ENCODE data around the gene ADK.

Gene ADK

DNA sequence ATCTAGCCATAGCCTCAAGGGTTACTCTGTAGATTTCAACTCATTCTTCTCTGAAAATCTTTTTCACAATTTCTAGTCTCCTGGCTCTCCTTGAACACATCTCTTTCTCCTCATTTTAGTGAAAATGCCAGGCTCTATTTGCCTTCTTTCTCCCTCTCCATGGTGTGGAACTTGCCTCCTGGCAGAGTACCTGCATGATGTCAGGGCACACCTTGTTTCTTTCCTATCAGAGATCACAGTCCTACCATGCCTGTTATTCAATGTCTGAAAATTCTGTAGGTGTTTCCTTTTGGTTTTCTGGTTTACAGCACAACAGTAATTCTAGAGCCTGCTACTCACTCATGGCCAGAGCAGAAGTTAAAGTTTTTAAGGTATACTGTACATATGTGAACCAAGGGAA is 237.8 kb downstream of the ADK start:
- Histone ChIP-seq H3K27me3 (no peaks in the 10 kb centered on the region), H3K9me3 (no peaks in the 10 kb centered on the region), H3K27ac (no peak overlapping the region), H3K4me3 (ENCODE audit: low read depth in 1 of 2, low read length in 1 of 2) (no peak overlapping the region), H3K36me3 (no peaks in the 10 kb centered on the region), H3K4me1 (ENCODE audit: control insufficient read depth in 1 of 2, insufficient read depth in 1 of 2, low read depth in 1 of 2, low read length in 1 of 2) (peaks cover 6% of the 10 kb centered on the region in 2 experiments)
- TF ChIP-seq CTCF (IDR thresholded peaks at IDR 0.05) = no peak

DNA sequence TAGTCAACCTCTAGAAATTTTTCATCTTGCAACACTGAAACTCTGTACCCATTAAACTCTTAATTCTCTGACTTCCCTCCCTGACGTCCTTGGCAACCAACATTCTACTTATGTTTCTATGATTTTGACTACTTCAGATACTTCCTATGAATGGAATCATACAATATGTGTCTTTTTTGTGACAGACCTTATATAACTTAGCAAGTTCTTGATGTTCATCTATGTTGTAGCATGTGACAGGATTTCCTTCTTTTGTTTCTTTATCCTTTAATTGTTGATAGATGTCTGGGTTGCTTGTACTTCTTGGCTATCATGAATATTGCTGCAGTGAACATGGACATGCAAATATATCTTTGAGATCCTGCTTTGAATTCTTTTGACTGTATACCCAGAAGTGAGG is 240.8 kb downstream of the ADK start:
- Histone ChIP-seq H3K27ac (no peak overlapping the region), H3K9me3 (no peaks in the 10 kb centered on the region), H3K4me3 (ENCODE audit: low read depth in 1 of 2, low read length in 1 of 2) (no peak overlapping the region), H3K27me3 (no peaks in the 10 kb centered on the region), H3K4me1 (ENCODE audit: control insufficient read depth in 1 of 2, insufficient read depth in 1 of 2, low read depth in 1 of 2, low read length in 1 of 2) (peaks cover 15 to 16% of the 10 kb centered on the region in 2 experiments), H3K36me3 (peaks cover 3% of the 10 kb centered on the region)
- TF ChIP-seq CTCF (IDR thresholded peaks at IDR 0.05) = no peak

GRCh38 chr10:74394416-74394969 is 243.5 kb downstream of the ADK start:
- no peaks in the 10 kb centered on the region for H3K27me3 ChIP-seq
- peaks cover 8% of the 10 kb centered on the region for H3K36me3 ChIP-seq
- no peaks in the 10 kb centered on the region for H3K9me3 ChIP-seq
- no peak overlapping the region for H3K4me3 ChIP-seq (ENCODE audit: low read depth in 1 of 2, low read length in 1 of 2)
- peaks cover 15 to 16% of the 10 kb centered on the region in 2 experiments for H3K4me1 ChIP-seq (ENCODE audit: control insufficient read depth in 1 of 2, insufficient read depth in 1 of 2, low read depth in 1 of 2, low read length in 1 of 2)
- H3K27ac ChIP-seq = no peak overlapping the region
- TF ChIP-seq CTCF (IDR thresholded peaks at IDR 0.05) = no peak

- no peak overlapping the region for H3K4me3 ChIP-seq (ENCODE audit: low read depth in 1 of 2, low read length in 1 of 2)
- peaks cover 8% of the 10 kb centered on the region for H3K36me3 ChIP-seq
- no peaks in the 10 kb centered on the region for H3K9me3 ChIP-seq
- no peak for TF ChIP-seq CTCF (IDR thresholded peaks at IDR 0.05)
- no peak overlapping the region for H3K27ac ChIP-seq
- H3K4me1 ChIP-seq (ENCODE audit: control insufficient read depth in 1 of 2, insufficient read depth in 1 of 2, low read depth in 1 of 2, low read length in 1 of 2) = peaks cover 1% of the 10 kb centered on the region in 2 experiments
- H3K27me3 ChIP-seq = no peaks in the 10 kb centered on the region
Observed at GRCh38 chr10:74400186-74400585, 249.2 kb downstream of the ADK start.

DNA sequence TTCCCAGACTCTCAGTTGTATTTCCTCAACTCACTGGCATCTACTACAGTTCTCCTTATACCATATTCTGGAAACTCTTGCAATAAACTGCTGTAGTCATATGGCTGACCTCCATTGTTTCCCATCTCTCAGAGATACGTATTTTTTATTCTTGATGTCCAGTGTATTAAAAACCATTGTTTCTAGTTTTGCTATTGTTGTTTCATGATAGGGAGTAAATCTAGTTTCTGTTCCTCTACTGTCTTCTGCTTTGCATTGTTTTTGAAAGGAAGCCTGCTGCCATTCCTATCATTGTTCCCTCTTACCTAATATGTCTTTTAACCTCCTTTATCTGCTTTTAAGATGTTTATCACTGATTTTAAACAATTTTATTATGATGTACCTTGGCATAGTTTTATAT is 255.0 kb downstream of the ADK start:
- no peak for TF ChIP-seq CTCF (IDR thresholded peaks at IDR 0.05)

More for the DNA sequence above, 255.0 kb downstream of the ADK start:
- Histone ChIP-seq H3K27me3 (no peaks in the 10 kb centered on the region), H3K27ac (no peak overlapping the region), H3K4me1 (ENCODE audit: control insufficient read depth in 1 of 2, insufficient read depth in 1 of 2, low read depth in 1 of 2, low read length in 1 of 2) (no peaks in the 10 kb centered on the region), H3K4me3 (ENCODE audit: low read depth in 1 of 2, low read length in 1 of 2) (no peak overlapping the region), H3K36me3 (no peaks in the 10 kb centered on the region), H3K9me3 (no peaks in the 10 kb centered on the region)

All from neutrophil (primary cell).